GM21360 (cell line): ENCODE results near the gene RHD.
"Not testable (repeated sequence)": the region's sequence is repeated elsewhere in the genome, so short reads cannot be mapped to it uniquely, and the experiment has no call there.

ENCODE experiments used
- ATAC-seq: cut with Tn5 transposase; IDR thresholded peaks from one replicate; pipeline ENCODE4 v1.9.1; 2021; ENCODE audit warnings: mild to moderate bottlenecking, moderate library complexity; ENCODE audit not compliant: unreplicated experiment

RHD gene

DNA sequence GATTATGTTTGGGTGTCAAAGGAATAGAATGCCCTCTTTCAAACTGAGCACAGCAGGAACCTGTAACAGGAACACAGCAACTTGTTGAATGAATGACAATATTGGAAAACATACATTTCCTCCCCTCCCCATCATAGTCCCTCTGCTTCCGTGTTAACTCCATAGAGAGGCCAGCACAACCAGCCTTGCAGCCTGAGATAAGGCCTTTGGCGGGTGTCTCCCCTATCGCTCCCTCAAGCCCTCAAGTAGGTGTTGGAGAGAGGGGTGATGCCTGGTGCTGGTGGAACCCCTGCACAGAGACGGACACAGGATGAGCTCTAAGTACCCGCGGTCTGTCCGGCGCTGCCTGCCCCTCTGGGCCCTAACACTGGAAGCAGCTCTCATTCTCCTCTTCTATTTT, at the start of gene RHD:
RHD (plus strand) TSS at position 272 of the 400 bp plus-strand sequence; CDS start at position 311, 39 bp downstream.
- not testable (repeated sequence) for ATAC-seq

DNA sequence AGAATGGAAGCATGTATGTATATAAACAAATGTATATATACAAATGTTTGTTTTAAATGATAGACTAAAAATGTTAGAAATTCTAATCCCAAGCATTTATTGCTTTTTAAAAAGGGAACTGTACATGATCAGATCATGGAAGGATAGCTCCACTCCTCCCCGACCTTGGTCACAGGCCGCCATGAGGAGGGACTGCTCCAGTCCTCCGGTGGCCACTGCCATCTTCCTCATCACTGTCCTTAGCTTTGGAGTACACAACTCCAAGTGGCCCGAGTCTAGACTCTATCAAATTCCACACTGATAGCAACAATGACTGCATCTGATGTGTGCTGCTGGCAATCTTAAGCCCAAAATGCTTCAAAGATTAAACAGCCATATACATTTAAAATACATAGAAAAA, 49.7 kb upstream of the RHD start:
- no peak for ATAC-seq

DNA sequence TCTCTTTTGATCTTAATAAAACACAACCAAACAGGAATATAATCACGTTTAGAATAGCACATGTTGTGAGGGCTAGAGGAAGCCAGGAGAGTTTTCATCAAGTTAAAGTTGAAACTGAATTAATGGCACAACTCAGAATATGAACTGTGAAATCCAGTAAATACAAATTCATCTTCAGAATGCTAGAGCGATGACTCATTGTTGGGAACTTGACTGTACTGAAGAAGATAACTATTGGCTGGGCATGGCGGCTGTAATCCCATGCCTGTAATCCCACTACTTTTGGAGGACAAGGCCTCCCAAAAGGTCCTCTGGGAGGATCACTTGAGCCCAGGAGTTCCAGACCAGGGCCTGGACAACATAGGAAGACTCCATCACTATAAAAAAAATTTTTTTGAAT, 48.8 kb upstream of the RHD start:
- ATAC-seq: no peak

DNA sequence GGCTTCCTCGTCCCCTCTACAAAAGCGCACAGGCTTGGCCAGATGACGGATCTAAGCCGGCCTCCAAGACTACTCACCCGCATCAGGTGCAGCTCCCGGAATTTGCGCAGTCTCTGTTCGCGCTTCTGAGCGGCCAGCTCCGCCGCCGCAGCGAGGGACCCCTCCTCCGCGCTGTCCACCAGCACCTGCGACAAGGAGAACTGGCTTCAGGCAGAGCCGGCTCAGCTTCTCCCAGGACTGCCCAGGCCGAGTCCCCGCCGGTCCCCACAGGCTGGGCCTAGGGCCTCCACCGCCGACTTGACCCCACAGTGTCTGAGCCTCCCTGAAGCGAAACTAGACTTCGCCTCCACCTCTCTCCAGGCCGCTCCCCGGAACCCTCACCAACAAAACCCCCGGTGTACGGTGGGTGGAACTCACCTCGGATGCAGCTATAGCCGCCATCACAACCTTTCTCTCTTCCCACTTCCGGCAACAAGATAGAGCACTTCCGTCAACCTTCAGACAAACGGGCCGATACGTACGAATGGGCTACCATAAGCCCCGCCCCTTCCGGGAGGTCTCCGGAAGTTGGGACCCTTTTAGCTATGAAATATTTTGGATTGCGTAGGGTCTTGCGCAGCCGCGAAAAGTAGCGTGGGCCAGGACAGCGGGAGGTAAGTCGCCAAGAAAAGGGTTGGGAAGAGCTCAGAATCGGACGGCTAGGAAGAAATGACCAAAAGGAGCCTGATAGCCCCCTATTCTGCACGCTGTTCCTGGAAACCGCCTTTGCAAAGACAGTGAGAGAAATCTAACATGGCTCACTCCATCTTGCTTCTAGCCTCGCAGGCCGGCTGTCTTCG, 40.1 kb upstream of the RHD start, which contains the start of gene SYF2:
SYF2 (minus strand) TSS at position 476 of the 839 bp plus-strand sequence; CDS start at position 441, 35 bp downstream.
- ATAC-seq: peak; percentile 73

DNA sequence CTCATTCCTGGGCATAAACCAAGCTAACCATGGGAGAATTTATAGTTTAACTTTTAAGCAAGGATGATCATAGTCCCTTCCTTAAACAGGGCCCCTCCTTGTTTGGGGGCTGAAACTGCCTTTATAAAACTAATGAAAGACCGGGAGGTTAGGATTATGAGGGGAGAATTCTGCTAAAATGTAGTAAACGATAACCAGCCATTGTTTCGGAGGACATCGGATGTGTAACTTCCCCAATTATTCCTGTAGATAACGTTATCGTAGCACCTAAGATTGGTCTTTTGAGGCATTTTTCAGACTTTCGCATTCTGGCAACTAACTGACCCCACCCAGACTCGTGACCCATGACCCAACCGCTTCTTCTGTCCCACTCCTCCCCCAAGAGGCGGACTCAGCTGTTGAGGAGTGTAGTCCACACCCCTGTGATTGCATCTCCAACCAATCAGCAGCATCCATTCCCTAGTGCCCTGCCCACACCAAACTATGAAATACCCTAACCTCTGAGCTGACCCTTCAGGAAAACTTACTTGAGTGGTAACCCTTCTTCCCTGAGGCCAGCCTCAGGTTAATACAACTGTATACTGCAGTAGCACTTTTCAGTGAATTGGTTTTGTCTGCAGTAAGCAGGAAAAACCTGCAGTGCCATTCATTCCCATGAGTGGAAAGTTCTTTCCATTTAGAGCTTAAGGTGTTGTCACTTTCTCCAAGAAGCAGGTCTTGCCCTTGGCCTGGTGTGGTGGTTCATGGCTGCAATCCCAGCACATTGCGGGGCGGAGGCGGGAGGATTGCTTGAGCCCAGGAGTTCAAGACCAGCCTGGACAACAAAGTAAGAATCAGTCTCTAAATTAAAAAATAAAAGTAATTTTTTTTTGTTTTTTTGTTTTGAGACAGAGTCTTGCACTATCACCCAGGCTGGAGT, 39.2 kb upstream of the RHD start:
- no peak for ATAC-seq

DNA sequence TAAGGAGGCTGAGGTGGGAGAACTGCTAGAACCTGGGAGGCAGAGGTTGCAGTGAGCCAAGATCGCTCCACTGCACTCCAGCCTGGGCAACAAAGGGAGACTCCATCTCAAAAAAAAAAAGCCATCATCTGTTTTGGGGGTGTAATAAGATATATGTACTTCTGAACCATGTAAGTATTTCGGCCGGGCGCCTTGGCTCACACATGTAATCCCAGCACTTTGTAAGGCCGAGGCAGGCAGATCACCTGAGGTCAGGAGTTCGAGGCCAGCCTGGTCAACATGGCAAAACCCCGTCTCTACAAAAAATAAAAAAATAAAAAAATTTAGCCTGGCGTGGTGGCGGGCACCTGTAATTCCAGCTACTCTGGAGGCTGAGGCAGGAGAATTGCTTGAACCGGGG, 36.9 kb upstream of the RHD start:
- not testable (repeated sequence) for ATAC-seq

DNA sequence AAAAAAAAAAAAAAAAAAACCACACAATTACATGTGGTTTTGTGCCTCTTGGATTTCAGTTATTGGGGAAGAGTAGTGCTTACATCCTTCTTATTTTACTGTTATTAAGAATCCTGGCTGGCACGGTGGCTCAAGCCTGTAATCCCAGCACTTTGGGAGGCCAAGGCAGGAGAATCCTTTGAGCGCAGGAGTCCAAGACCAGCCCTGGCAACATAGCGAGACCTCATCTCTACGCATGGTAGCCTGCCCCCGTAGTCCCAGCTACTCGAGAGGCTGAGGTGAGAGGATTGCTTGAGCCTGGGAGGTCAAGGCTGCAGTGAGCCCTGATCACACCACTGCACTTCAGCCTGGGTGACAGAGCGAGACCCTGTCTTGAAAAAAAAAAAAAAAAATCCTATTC, 36.0 kb upstream of the RHD start:
- ATAC-seq: not testable (repeated sequence)

DNA sequence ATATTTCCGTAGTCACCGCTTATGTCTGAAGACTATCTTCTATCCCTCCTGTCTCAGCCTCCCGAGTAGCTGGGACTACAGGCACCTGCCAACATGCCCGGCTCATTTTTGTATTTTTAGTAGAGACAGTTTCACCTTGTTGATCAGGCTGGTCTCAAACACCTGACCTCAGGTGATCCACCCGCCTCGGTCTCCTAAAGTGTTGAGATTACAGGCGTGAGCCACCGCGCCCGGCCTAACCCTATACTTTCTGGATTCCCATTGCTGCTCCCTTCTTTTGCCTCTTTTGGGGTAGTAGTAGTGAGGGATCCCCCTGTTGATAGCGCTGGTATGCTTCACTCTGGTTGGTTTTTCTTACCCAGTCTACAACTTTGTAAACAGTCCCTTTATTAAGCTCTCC, 34.3 kb upstream of the RHD start:
- no peak for ATAC-seq

DNA sequence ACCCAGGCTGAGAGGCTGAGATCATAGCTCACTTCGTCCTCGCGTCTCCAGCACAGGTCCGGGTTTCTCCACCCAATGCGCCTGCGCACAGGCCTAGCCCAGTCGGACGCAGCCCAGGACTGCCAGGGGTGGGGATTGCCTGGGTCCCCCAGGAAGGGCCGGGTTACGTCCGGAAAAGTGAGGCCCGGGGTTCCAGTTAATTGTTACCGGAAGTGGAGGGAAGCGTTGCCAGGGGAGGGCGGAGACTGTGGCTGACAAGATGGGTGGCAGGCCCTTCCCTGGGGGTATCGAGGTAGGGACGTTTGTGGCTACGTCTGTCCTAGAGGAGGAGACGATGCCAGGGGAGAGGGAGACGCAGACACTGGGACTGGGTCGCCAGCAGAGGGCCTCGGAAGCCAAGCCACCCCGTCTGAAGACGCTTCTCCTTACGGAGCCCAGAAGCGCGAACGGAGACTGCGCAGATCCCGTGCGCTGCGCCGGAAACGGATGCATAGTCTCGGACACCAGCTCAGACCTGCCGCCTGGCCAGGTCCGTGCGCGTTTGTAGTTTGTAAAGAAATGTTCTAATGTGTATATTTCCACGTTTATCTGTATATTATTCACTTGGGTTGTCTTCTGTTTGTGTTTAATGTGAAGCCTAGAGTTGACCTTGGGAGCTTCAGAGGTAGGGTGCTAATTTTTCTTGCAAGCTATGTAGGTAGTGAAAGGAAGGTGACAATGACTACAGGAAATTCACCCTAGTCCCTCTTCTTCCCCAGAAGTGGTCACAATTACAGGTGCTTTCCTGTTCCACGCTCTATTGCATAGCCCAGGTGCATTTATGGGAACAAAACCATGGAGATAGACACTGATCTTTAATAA, 32.4 kb upstream of the RHD start:
- peak; percentile 62 for ATAC-seq

DNA sequence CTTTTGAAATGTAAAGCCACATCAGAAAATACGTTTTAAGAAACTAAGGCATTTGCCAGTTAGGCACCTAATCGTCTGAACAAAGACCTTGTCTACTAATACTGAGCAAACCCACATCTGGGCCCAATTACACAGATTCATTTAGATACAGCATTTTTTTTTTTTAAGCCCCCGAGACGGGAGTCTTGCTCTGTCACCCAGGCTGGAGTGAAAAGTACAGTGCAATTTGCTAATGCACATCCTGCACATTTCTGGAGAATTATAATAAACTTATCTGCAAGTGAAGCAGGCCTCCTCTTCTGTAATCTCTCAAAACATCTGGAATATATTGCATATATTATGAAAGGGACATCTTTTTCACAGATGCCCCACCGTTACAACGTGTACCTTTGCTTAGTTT, 28.4 kb upstream of the RHD start:
- no peak for ATAC-seq

DNA sequence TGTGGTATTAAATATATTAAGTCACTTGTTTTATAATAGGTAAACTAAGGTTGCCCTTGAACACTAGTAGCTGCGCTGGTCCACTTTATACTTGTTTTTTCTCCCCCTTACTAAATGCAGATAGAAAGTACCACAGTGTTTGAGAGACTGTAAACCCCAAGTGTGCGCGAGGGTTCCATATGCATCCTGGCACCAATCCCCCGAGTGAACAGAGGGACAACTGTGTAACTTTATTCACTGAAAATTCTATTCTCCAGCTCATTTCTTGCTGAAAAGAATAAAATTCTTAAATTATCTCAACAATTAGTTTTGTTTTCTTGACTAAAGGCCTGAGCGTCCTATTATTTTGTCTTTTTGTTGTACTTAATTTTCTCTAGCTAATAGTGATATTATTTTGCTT, 26.9 kb upstream of the RHD start:
- no peak for ATAC-seq

DNA sequence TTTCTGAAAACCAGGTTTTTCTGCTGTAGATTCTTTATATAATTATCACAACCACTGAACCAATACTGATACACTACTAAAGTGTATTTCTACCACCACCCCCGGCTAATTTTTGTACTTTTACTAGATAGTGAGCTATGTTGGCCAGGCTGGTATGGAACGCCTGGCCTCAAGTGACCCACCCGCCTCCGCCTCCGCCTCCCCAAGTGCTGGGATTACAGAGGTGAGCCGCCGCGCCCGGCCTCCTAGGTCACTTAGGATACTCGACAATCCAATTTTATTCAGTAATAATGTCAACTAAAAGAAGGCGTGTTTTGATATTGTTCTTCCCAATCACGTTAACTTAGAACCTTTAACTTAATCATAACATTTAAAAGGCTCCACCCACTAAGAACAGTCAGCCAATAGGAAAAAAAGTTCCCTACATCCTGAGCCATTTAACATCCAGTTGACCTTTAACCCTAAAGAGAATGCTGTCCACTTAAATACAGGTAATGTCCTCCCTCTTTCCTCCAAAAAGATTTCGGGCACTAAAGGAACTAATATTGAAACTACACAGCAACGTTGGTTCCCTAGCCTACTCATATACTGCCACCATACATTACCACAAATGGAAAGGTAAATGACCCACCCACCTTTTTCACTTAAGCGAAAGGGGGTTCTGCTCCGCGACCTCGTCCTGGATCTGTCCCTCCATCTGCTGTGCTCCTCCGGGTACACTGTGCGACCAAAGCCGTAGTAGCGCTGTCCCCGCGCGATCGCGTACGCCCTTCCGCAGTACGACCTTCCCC, 26.3 kb upstream of the RHD start:
- ATAC-seq: no peak

DNA sequence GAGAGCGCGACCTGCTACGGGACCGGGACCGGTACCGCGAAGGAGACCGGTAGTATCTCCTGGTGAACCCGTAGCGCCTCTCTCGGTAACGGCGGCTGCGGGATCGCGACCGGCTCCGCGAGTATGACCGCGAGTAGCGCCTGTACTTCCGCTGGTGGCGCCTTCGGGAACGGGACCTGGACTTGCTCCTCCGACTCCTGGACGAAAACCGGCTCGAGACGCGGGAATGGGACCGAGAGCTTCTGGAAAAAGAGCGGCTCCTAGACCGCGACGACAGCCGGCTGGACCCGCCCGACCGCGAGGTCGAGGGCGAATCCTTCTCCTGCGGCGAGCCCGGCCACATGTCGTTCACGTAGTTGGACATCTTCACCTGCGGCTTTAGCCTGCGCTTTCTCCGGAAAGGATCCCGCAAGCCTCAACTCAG, 25.7 kb upstream of the RHD start:
- ATAC-seq: peak; percentile 11

DNA sequence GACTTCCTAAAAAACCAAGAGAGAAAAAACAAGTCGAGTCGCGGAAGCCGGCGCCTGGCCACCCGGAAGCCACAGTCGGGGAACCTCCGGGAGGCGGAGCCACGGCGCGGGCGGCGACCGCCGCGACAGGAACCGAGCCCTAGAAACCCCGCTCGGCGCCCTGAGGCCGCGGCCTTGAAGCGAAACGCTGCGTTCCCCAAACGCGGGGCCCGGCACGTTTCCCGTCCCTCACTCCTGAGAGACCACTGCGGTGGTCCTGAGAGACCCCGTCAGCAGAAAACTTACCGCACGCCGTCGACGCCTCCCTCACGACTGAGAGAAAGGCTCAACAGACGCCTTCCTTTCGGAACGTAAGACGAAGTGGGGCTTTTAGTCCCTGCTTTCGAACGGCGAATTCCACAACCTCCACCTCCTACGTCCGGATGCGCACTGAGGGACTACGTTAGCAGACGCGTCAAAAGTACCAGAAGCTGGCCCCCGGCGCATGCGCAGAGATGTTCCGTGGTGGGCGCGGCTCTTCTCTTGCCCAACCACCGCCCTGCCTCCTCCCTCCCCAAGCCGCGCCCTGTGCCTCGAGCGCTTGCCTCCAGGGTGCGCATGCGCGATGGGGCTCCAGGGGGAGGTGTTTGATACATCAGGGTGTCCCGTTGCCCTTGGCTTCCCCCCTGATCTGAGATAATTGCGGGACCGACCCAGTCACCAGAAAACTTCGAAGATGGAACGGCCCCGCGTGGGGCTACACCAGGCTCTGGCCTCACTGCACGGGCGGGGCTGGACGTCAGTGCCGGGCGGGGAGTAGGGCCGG, 25.1 kb upstream of the RHD start, which contains the start of gene RSRP1:
RSRP1 (minus strand) TSS at position 431 of the 805 bp plus-strand sequence. CDS start 491 bp downstream, outside the sequence.
- ATAC-seq: peak; percentile 83

DNA sequence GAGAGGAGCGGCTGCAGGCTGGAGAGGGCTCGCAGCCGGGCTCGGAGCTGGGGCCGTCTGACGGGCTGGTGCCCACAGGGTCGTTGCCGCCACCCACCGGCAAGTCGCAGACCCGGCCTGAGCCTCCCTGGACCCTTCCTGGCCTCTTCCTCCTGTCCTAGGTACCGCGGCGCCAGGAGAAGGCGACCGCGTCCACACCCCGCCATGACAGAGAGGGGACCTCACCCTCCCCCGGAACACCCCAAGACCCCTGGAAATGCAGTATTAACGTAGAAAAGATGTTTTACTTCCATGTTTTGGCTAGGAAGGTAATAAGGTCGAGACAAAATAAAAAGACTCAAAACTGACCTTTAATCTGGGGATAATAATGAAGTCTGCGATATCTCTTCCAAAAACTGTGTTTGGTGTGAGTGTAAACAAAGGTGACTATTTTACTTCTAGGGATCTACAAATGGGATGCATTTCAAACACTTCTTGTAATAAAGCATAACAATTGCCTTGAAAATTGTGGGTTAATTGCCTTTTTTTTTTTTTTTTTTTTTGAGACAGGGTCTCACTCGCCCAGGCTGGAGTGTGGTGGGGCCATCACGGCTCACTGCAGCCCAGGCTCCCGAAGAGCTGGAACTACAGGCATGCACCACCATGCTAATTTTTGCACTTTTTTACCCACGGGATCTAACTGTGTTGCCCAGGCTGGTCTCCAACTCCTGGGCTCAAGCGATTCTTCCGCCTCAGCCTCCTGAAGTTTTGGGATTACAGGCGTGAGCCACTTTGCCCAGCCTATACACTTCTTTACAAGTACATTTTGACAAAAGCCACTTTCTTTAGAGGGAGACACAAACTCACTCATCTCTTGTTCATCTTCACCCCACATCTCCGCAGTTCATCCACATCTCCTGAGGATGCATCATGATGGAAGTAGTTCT, 24.2 kb upstream of the RHD start:
- no peak for ATAC-seq

DNA sequence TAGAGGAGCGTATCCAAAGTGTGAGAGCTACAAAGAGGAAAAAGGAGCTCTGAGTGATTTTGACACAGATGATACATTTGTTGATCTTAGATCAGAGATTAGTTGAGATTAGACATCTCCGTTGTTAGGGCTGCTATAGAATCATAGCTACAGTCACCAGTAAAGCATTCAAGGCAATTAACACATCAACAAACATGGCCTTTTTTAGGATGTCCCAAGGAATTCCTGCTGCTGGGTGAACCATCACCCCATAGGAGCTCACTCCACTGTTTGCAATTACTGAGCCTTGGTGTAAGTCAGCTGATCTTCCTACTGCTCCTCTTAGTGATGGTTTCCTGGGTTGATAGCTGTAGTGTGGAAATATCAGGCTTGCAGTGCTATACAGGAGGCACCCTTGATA, 18.4 kb upstream of the RHD start:
- no peak for ATAC-seq

DNA sequence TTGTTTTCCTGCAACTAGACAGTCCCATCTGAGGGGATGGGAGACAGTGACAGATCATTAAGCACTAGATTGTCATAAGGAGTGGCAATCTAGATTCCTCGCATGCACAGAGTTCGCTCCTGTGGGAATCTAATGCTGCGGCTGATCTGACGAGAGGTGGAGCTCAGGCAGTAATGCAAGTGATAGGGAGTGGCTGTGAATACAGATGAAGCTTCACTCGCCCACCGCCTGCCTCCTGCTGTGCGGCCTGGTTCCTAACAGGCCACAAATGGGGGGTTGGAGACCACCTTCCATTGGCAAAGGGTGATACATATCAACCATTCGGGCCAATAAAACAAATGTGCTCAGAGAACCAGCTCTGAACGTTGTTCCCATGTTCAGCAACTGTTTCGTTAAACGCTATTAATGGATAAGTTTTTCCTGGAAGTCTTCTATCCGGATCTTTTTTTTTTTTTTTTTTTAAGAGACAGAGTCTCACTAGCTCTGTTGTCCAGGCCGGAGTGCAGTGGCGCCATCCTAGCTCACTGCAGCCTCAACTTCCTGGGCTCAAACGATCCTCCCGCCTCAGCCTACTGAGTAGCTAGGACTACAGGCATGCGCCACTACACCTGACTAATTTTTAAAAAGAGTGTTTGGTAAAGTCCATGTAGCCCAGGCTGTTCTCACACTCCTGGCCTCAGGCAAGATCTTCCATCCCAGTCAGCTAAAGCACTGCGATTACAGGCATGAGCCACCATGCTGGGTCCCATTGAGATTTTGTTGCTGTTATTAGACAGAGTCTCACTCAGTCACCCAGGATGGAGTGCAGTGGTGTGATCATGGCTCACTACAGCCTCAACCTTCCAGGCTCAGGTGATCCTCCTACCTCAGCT, 16.4 kb upstream of the RHD start:
- ATAC-seq: no peak
